HG03095 (cell line): ENCODE data around the gene DEPDC1B.
"Not testable (repeated sequence)": the region's sequence is repeated elsewhere in the genome, so short reads cannot be mapped to it uniquely, and the experiment has no call there.

Experiments used
- ATAC-seq: cut with Tn5 transposase; IDR thresholded peaks from one replicate; pipeline ENCODE4 v1.9.1; 2021; ENCODE audit warnings: moderate library complexity; ENCODE audit not compliant: unreplicated experiment

Gene DEPDC1B

GRCh38 chr5:60587312-60587711 is 112.7 kb downstream of the DEPDC1B start:
- not testable (repeated sequence) for ATAC-seq

GRCh38 chr5:60586307-60586901 is 113.6 kb downstream of the DEPDC1B start:
- ATAC-seq, result no peak

- ATAC-seq, result no peak
Observed at GRCh38 chr5:60585618-60586017, 114.3 kb downstream of the DEPDC1B start.

- no peak for ATAC-seq
Observed at GRCh38 chr5:60584304-60584703, 115.7 kb downstream of the DEPDC1B start.

- no peak for ATAC-seq
Observed at GRCh38 chr5:60583616-60584015, 116.3 kb downstream of the DEPDC1B start.

GRCh38 chr5:60578315-60578714 is 121.7 kb downstream of the DEPDC1B start:
- ATAC-seq, result no peak

GRCh38 chr5:60577116-60577515 is 122.8 kb downstream of the DEPDC1B start:
- ATAC-seq, result no peak

- no peak for ATAC-seq
Observed at GRCh38 chr5:60576425-60576824, 123.5 kb downstream of the DEPDC1B start.

- ATAC-seq, result no peak
Observed at GRCh38 chr5:60568646-60569045, 131.3 kb downstream of the DEPDC1B start.

GRCh38 chr5:60563696-60564324 is 136.2 kb downstream of the DEPDC1B start:
- no peak for ATAC-seq

GRCh38 chr5:60553291-60553690 is 146.7 kb downstream of the DEPDC1B start:
- ATAC-seq, result not testable (repeated sequence)

GRCh38 chr5:60551829-60552228 is 148.1 kb downstream of the DEPDC1B start:
- ATAC-seq, result no peak

- no peak for ATAC-seq
Observed at GRCh38 chr5:60551250-60551649, 148.7 kb downstream of the DEPDC1B start.

GRCh38 chr5:60550311-60550710 is 149.7 kb downstream of the DEPDC1B start:
- ATAC-seq, result no peak

GRCh38 chr5:60549841-60550240 is 150.1 kb downstream of the DEPDC1B start:
- no peak for ATAC-seq
